Daoy (cell line): ENCODE results near the gene SRMS. TPM values are rescaled to one million over a fixed set of nuclear protein-coding genes. Genes with fewer than 3 reads are reported as not detected.
A peak's percentile ranks its signal among the peaks of the same experiment; 100 is the strongest.

Source experiments
- DNase-seq: peaks from one replicate; pipeline ENCODE4 v3.0.0-alpha.2; 2015; ENCODE audit warnings: low read depth
- total RNA-seq: library from RNA; depleted of rRNA; stranded (reverse); fragments of >200 nt; shearing (Covaris generic); gene quantifications from 2 replicates; pipeline ENCODE4 v1.2.3, GENCODE V29; 2014

Gene SRMS
- total RNA-seq, 1 experiment from 2014 or later, result not detected

DNA sequence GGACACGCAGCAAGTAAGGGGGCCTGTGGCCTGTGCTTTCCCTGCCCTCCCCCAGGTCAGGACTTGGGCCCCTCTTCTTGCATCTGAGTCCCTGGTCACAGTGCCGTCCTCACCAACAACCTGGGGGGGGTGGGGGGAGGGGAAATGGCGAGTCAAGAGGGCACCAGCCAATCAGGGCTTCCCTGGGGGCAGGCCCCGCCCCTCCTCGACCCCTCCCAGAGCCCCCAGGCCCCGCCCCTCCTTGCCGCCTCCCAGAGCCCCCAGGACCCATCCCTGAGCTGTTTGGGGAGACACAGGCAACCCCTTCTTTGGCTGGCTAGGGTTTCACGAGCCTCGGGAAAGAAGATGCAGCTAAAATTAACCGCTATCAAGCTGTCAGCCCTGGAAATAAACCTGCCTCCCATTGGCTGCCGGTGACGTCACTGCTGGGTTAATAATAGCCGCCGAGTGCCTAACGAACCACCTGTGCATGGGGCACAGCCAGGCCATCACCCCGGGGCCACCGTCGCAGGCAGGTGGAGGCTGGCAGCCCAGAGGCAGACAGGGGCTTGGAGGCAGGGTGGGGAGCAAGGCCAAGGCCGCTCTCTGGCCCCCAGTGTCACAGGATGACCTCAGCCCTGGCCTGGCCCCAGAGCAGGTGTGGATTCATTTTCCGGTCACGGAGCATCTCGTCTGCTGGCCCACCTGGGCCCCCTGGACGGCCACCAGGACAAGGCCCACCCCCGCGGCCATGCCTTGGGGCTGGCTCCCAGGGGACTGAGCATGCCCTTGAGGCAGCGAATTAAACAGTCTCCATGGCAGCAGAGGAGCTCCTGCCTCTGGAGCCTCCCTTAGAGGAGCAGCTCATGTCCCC lies 45.5 kb downstream of the SRMS start:
- peak; percentile 48 for DNase-seq

- DNase-seq, result no peak
These were observed 46.4 kb downstream of the SRMS start for GRCh38 chr20:63500902-63501817.

GRCh38 chr20:63500151-63500901 lies 47.2 kb downstream of the SRMS start:
- DNase-seq, result no peak

DNA sequence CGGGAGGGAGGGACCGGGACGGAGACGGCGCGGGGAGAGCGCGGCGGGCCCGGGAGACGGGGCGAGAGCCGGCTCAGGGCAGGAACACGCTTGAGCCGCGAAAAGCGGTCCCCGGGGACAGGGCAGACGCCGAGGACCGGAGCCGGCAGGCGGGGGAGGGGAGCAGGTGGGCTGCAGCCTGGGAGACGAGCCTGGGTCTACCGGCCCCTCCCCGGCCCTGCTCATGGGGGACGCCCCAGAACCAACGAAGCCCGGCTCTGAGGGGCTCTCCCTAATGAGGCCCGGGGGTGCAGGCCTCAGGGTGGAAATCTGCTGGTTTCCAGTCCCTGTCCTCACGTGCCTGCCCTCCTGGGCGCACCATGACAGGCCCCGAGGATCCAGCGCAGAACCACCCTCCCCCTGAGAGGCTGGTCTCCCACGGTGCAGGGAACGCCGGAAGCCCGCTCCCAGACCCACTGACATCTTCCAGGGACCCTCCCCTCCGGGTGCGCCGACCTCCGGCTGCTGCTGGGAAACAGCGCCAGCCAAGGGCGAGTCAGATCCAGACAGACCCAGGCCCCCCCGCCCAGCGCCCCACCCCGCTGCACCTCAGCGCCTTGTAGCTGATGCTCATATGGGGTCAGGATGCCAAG lies 48.1 kb downstream of the SRMS start:
- no peak for DNase-seq

GRCh38 chr20:63498960-63499337 lies 48.6 kb downstream of the SRMS start, which contains the start of gene EEF1A2:
TSS of gene EEF1A2 (minus strand) at chr20:63499083. CDS start at chr20:63497763, 1,320 bp downstream.
- DNase-seq, result no peak

DNA sequence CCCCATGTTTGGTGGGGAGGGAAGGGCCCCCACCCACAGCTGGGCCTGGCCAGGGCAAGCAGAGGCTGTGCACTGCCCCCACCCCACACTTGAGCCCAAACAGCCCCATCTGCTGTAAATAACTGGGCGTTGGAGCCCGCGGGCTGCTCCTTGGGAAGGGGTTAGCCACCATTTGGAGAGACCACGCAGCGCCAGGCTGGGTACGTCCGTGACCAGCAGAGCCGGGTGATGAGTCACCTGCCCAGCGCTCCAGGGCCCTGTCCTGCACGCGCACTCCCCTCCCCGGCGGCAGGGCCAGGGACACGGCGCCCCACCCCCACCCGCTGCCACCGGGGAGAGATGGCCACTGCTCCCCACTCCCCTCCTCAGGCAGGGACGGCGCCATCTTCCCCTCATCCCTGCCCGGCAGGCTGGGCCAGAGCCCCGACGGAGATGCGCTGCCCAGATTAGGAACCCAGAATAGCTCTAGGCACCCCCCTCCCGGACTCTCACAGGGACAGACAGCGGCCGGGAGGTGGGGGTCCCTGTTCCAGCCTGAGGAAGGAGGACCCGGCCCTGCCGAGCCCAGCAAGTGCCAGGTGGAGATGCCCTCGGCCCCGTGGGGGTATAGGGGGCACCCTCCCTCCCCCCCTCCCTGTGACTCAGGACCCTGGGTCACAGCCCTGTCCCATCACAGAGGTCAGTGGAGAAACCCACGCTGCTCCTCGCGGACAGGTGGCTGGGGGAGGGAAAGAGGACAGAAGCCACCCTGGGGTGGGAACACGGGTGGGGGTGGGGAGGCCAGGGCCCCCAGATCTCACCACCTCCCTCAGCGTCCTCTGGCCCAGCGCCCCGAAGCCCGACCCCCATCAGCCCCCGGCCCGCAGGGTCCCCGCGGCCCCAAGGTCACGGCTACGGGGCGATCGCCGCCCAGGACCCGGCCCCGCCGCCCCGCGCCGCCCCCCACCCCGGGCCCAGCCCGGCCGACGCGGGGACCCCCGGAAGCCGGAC lies 49.3 kb downstream of the SRMS start:
- peak; percentile 73 for DNase-seq

GRCh38 chr20:63497138-63497945 lies 50.2 kb downstream of the SRMS start:
- no peak for DNase-seq

DNA sequence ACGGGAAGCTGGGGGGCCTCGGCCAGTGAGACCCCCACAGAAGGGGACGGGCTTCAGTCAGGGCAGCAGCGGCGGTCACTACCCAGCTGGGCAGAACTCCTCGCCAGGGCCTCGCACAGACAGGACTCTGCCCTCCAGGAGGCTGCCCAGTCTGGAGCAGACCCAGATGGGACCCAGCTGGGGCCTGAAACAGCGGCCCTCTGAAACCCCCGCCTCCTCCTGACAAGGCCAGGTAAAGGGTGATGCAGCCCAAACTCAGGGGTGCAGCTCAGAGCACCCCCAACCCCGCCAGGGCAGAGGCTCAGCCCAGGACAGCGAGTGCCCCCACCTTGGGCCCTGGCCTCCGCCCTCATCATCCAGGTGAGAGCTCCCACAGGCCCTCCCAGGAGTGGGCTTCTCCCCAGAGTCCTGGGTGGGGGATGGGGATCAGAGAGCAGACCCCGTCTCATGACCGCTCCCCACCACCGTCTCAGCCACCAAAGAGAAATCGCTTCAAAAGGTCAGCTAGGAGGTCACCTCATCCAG lies 50.9 kb downstream of the SRMS start:
- DNase-seq, result no peak

DNA sequence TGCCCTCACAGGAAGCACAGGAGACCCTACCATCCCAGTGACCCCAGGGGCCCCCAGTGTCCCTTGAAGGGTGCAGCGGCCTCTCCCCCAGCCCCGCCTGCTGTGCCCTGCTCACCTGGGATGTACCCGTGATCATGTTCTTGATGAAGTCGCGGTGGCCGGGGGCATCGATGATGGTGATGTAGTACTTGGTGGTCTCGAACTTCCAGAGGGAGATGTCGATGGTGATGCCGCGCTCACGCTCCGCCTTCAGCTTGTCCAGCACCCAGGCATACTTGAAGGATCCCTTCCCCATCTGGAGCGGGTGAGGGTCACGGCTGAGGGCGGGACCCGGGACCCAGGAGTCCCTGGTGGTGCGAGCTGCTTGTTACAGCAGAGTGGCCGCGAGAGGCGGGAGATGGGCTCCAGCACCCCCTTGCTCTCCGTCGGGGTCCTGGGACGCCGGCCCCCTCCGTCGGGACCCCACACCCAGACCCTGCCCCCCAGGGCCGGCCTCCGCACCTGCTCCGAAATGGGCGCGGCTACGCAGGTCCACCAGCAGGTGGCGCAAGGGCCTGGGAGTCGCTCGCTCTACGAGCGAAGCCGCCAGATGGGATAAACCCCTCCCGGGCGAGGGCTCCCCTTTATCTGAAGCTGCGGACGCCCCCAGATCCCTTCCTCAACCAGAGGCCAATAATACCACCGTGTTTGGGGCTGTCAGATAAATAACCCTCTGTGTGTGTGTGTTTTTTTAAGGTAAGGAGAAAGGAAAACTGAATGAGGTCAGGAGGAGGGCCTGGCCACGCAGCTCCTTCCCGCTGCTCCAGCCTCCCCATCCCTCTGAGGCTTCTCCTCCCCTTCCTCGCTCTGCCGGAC lies 51.6 kb downstream of the SRMS start:
- DNase-seq, result peak; percentile 68

- DNase-seq, result no peak
These were observed 52.3 kb downstream of the SRMS start for GRCh38 chr20:63495167-63495720.

GRCh38 chr20:63494420-63495166 lies 53.0 kb downstream of the SRMS start:
- DNase-seq, result no peak

GRCh38 chr20:63494084-63494419 lies 53.5 kb downstream of the SRMS start:
- DNase-seq, result no peak

GRCh38 chr20:63493563-63494020 lies 54.0 kb downstream of the SRMS start:
- DNase-seq, result no peak

GRCh38 chr20:63492982-63493381 lies 54.6 kb downstream of the SRMS start:
- DNase-seq, result no peak

GRCh38 chr20:63492518-63492917 lies 55.0 kb downstream of the SRMS start:
- no peak for DNase-seq

DNA sequence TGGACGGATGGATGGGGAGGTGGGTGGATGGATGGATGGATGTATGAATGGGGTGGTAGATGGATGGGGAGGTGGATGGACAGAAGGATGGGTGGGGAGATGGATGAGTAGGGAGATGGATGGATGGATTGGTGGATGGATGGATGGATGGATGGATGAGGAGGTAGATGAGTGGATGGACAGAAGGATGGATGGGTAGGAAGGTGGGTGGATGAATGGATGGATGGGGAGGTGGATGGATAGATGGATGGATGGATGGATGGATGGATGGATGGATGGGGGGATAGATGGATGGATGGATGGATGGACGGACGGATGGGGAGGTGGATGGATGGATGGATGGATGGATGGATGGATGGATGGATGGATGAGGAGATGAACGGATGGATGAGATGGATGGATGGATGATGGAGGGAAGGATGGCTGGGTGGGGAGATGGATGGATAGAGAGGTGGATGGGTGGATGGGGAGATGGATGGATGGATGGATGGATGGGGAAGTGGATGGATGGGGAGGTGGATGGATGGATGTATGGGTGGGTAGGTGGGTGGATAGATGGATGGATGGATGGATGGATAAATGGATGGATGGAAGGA lies 55.8 kb downstream of the SRMS start:
- no peak for DNase-seq

DNA sequence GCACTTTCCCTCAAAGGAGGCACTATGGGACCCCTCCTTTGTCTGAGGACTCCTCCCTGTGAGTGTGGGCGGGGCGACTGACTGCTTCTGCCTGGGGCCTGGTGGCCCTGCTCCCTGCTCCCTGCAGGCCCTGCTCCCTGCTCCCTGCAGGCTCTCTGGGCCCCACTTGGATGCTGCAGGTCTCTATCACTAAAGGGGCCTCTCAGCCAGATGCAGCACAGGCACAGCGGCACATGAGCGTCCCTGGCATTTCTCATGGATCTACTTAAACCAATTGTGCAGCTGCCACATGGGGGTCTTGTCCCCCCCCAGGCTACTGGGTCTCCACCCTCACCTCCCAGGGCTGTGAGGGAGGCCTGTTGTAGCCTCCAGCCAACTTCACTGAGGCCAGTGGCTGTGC lies 56.5 kb downstream of the SRMS start:
- no peak for DNase-seq
